ENCODE results near the gene GPRC5C. TPM values are rescaled to one million over a fixed set of nuclear protein-coding genes. Genes with fewer than 3 reads are reported as not detected.

The GPRC5C gene
- total and polyA plus RNA-seq, 9 of the 15 experiments (the other 6 are each of a cell fraction or from before 2014, with no cell fraction given), result 0.28 to 9.0 (median 4.1) TPM

DNA sequence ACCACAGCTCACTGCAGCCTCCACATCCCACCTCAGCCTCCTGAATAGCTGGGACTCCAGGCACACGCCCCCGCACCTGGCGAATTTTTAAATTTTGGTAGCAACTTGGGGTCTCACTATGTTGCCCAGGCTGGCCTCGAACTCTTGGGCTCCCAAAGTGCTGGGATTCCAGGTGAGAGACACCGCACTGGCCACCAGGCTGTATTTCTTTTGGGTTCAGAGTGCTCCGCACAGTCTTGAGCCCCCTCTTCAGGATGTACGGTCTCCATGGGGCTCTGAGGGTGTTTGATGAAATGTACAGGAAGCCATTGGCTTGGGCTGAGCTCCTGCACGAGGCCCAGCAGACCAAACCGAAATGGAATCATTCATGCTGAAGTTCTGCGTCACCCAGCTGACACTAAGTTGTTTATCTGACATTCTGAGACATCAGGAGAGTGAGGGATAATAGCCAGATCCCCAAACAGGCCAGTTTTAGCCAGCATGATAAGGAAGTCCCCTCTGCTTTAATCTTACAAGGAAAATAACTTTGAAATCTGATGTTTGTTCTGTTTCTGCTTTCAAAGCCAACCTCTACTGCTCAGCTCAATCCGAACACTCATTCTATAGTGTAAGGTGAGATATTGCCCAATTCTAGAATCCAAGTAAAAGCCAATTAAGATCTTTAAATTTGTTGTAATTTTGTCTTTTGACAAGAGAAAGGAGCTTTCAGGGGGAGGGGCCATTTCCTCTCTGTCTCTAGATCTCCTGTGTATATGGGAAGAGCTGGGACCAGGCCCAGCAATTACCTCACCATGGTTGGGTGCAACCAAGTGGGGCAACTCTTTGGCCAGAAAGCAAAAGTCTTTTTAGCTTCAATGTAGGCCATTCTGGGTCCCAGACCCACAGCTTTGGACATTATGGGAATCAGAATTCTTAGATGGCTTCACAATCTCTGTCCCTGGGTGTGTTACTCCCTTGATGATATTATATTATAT is 40.9 kb upstream of the GPRC5C start:
- ATAC-seq, result no peak
- no peak for FAIRE-seq
- peaks cover 24 to 36% of the 10 kb centered on the region in 2 experiments; a peak in 4 of 5 replicates for H3K27me3 ChIP-seq (ENCODE audit: control insufficient read depth in 2 of 2, insufficient read depth in 2 of 2, low read length in 2 of 2)
- H3K9me1 ChIP-seq (ENCODE audit: control insufficient read depth, insufficient read depth, low read length), result no peaks in the 10 kb centered on the region
- WGBS (ENCODE audit: insufficient coverage, low coverage, missing lambda C conversion rate), result 2% methylated on average over 11 of the region's 11 CpGs
- no peak overlapping the region for H3K9ac ChIP-seq (ENCODE audit: insufficient read depth in 1 of 2, low read depth in 2 of 2, low read length in 2 of 2)
- no peak overlapping the region for H3K4me2 ChIP-seq (ENCODE audit: insufficient read depth, low read length)
- no peak overlapping the region for H2AFZ ChIP-seq (ENCODE audit: low read depth, low read length)
- no peaks in the 10 kb centered on the region for H3K36me3 ChIP-seq (ENCODE audit: control insufficient read depth, insufficient read depth, low read length)
- CTCF ChIA-PET (ENCODE audit: low intra/inter-chr PET ratio), result no interaction called here
- DNase-seq (ENCODE audit: extremely low read depth in 1 of 4, low spot score in 3 of 4), result no peak
- H4K20me1 ChIP-seq (replicated peaks; ENCODE audit: control insufficient read depth, insufficient read depth, low read length), result no peaks in the 10 kb centered on the region
- POLR2A ChIA-PET, result interaction anchor here (0.6 to 1.2 kb wide), 2 partner anchors 21 to 65 kb away, joined by 3 to 4 read pairs; no protein-coding TSS in a partner anchor
- no peak overlapping the region for H3K27ac ChIP-seq (ENCODE audit: extremely low read depth, low read depth, low read length)
- no peaks in the 10 kb centered on the region for H3K79me2 ChIP-seq (ENCODE audit: control insufficient read depth, insufficient read depth, low read length)
- in situ Hi-C loops (cut with MboI) (no loop called here), intact Hi-C loops (cut with micrococcal nuclease) (no loop called here)
- no peak overlapping the region for H3K4me3 ChIP-seq
- peaks cover 0 to 11% of the 10 kb centered on the region in 2 experiments; a peak in 3 of 5 replicates for H3K4me1 ChIP-seq (replicated peaks in 1 of 2; ENCODE audit: control insufficient read depth in 2 of 2, insufficient read depth in 2 of 2, low read length in 2 of 2)
- no TSS peak for BruUV-seq (replicated peaks)
- H3K9me3 ChIP-seq (replicated peaks; ENCODE audit: control insufficient read depth, insufficient read depth, low read depth, low read length), result no peaks in the 10 kb centered on the region; the same call in 1 of the 2 replicates
- TF ChIP-seq, protein P1, sequence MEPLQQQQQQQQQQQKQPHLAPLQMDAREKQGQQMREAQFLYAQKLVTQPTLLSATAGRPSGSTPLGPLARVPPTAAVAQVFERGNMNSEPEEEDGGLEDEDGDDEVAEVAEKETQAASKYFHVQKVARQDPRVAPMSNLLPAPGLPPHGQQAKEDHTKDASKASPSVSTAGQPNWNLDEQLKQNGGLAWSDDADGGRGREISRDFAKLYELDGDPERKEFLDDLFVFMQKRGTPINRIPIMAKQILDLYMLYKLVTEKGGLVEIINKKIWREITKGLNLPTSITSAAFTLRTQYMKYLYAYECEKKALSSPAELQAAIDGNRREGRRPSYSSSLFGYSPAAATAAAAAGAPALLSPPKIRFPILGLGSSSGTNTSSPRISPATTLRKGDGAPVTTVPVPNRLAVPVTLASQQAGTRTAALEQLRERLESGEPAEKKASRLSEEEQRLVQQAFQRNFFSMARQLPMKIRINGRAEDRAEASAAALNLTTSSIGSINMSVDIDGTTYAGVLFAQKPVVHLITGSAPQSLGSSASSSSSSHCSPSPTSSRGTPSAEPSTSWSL (CRISPR knock-in tag; IDR thresholded peaks at IDR 0.05; ENCODE audit: borderline replicate concordance), result no peak
- TF ChIP-seq ZNF589 (CRISPR knock-in tag; IDR thresholded peaks at IDR 0.05; ENCODE audit: low read depth), result peak; percentile 47; the same call in 1 of the 2 replicates
- 0 out of 2 replicates have a peak, but pooled peaks have one; percentile 55 for TF ChIP-seq ERF (CRISPR knock-in tag; IDR thresholded peaks at IDR 0.05)
- TF ChIP-seq, protein P2, sequence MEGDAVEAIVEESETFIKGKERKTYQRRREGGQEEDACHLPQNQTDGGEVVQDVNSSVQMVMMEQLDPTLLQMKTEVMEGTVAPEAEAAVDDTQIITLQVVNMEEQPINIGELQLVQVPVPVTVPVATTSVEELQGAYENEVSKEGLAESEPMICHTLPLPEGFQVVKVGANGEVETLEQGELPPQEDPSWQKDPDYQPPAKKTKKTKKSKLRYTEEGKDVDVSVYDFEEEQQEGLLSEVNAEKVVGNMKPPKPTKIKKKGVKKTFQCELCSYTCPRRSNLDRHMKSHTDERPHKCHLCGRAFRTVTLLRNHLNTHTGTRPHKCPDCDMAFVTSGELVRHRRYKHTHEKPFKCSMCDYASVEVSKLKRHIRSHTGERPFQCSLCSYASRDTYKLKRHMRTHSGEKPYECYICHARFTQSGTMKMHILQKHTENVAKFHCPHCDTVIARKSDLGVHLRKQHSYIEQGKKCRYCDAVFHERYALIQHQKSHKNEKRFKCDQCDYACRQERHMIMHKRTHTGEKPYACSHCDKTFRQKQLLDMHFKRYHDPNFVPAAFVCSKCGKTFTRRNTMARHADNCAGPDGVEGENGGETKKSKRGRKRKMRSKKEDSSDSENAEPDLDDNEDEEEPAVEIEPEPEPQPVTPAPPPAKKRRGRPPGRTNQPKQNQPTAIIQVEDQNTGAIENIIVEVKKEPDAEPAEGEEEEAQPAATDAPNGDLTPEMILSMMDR (IDR thresholded peaks at IDR 0.05 in 2 of 3, conservative IDR thresholded peaks at IDR 0.05 in 1 of 3; ENCODE audit: insufficient read depth in 2 of 3, low read depth in 1 of 3, low read length in 3 of 3), result 0 out of 6 replicates have a peak, but pooled peaks of 1 of the 3 experiments have one; percentile 5
- TF ChIP-seq, protein P3, sequence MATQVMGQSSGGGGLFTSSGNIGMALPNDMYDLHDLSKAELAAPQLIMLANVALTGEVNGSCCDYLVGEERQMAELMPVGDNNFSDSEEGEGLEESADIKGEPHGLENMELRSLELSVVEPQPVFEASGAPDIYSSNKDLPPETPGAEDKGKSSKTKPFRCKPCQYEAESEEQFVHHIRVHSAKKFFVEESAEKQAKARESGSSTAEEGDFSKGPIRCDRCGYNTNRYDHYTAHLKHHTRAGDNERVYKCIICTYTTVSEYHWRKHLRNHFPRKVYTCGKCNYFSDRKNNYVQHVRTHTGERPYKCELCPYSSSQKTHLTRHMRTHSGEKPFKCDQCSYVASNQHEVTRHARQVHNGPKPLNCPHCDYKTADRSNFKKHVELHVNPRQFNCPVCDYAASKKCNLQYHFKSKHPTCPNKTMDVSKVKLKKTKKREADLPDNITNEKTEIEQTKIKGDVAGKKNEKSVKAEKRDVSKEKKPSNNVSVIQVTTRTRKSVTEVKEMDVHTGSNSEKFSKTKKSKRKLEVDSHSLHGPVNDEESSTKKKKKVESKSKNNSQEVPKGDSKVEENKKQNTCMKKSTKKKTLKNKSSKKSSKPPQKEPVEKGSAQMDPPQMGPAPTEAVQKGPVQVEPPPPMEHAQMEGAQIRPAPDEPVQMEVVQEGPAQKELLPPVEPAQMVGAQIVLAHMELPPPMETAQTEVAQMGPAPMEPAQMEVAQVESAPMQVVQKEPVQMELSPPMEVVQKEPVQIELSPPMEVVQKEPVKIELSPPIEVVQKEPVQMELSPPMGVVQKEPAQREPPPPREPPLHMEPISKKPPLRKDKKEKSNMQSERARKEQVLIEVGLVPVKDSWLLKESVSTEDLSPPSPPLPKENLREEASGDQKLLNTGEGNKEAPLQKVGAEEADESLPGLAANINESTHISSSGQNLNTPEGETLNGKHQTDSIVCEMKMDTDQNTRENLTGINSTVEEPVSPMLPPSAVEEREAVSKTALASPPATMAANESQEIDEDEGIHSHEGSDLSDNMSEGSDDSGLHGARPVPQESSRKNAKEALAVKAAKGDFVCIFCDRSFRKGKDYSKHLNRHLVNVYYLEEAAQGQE (IDR thresholded peaks at IDR 0.05; ENCODE audit: borderline replicate concordance), result 0 out of 2 replicates have a peak, but pooled peaks have one; percentile 31
- TF ChIP-seq, protein P3 (CRISPR knock-in tag; IDR thresholded peaks at IDR 0.05; ENCODE audit: low read depth), result no peak
- TF ChIP-seq KLF10 (CRISPR knock-in tag; IDR thresholded peaks at IDR 0.05), result no peak
